ENCODE measurements around the gene EIF2S1. TPM values are rescaled to one million over a fixed set of nuclear protein-coding genes. Genes with fewer than 3 reads are reported as not detected.

Gene EIF2S1
- total RNA-seq, 1 experiment from 2014 or later, result 116 TPM

- no peak for DNase-seq (ENCODE audit: low read depth, low spot score)
- CTCF ChIA-PET, result no interaction called here
- intact Hi-C loops (cut with micrococcal nuclease; ENCODE audit: unreplicated experiment), result no loop called here
- Histone ChIP-seq H3K27me3 (ENCODE audit: control insufficient read depth, insufficient read depth, low read length) (no peaks in the 10 kb centered on the region), H3K9me3 (ENCODE audit: control insufficient read depth, insufficient read depth, low read depth, low read length) (no peaks in the 10 kb centered on the region), H3K36me3 (ENCODE audit: control insufficient read depth, insufficient read depth, low read length) (no peaks in the 10 kb centered on the region), H3K4me1 (ENCODE audit: control insufficient read depth, insufficient read depth, low read length) (no peaks in the 10 kb centered on the region), H3K27ac (ENCODE audit: low read length) (no peak overlapping the region), H3K4me3 (ENCODE audit: low read depth in 2 of 2, low read length in 2 of 2) (no peak overlapping the region)
- in situ Hi-C loops (cut with HindIII; ENCODE audit: low pct_unique_long_range_greater_than_20kb, low sequenced_read_pairs), result no loop called here
- POLR2A ChIA-PET, result no interaction called here
- no TSS peak for BruUV-seq (replicated peaks)
- no peak for ATAC-seq
- TF ChIP-seq TCF7L2 (IDR thresholded peaks at IDR 0.05; ENCODE audit: low read depth, low read length) (no peak), SIN3A (IDR thresholded peaks at IDR 0.05; ENCODE audit: borderline replicate concordance, insufficient read depth, low read depth, low read length) (no peak), REST (IDR thresholded peaks at IDR 0.05; ENCODE audit: insufficient read depth in 1 of 2, low read depth in 2 of 2, low read length in 1 of 2) (no peak), CTCF (IDR thresholded peaks at IDR 0.05) (no peak), POLR2AphosphoS5 (IDR thresholded peaks at IDR 0.05; ENCODE audit: low read depth, low read length) (no peak)
These were observed 32.0 kb downstream of the EIF2S1 start for GRCh38 chr14:67392123-67392522.

GRCh38 chr14:67392800-67393199 is 32.7 kb downstream of the EIF2S1 start:
- ATAC-seq (no peak), DNase-seq (ENCODE audit: low read depth, low spot score) (no peak)
- Histone ChIP-seq H3K4me3 (ENCODE audit: low read depth in 2 of 2, low read length in 2 of 2) (no peak overlapping the region), H3K27me3 (ENCODE audit: control insufficient read depth, insufficient read depth, low read length) (no peaks in the 10 kb centered on the region), H3K4me1 (ENCODE audit: control insufficient read depth, insufficient read depth, low read length) (no peaks in the 10 kb centered on the region), H3K27ac (ENCODE audit: low read length) (no peak overlapping the region), H3K9me3 (ENCODE audit: control insufficient read depth, insufficient read depth, low read depth, low read length) (no peaks in the 10 kb centered on the region), H3K36me3 (ENCODE audit: control insufficient read depth, insufficient read depth, low read length) (no peaks in the 10 kb centered on the region)
- no peak for TF ChIP-seq REST (IDR thresholded peaks at IDR 0.05; ENCODE audit: insufficient read depth in 1 of 2, low read depth in 2 of 2, low read length in 1 of 2)
- no peak for TF ChIP-seq CTCF (IDR thresholded peaks at IDR 0.05)
- in situ Hi-C loops (cut with HindIII; ENCODE audit: low pct_unique_long_range_greater_than_20kb, low sequenced_read_pairs) (no loop called here), intact Hi-C loops (cut with micrococcal nuclease; ENCODE audit: unreplicated experiment) (no loop called here)
- POLR2A ChIA-PET, result no interaction called here
- CTCF ChIA-PET, result no interaction called here
- no TSS peak for BruUV-seq (replicated peaks)

Data from Panc1 (cell line).